H9 (cell line): ENCODE results near the gene DNAH1. TPM values are rescaled to one million over a fixed set of nuclear protein-coding genes. Genes with fewer than 3 reads are reported as not detected.

ENCODE experiments used
- DNase-seq: peaks from one replicate; pipeline ENCODE4 v3.0.0-alpha.2; 2017
- H2AFZ ChIP-seq: one replicate; pipeline ENCODE4 v1.6.1; 2013; ENCODE audit warnings: mild to moderate bottlenecking, low read length, control low read depth, moderate library complexity
- H2AK5ac ChIP-seq: 2 replicates; pipeline ENCODE4 v1.6.1; 2013; ENCODE audit warnings: low read length, control low read depth, mixed read lengths; ENCODE audit not compliant: insufficient read length
- H2BK120ac ChIP-seq: one replicate; pipeline ENCODE4 v1.6.1; 2013; ENCODE audit warnings: low read depth, mild to moderate bottlenecking, low read length, control low read depth, inconsistent platforms; ENCODE audit not compliant: poor library complexity, severe bottlenecking
- H2BK12ac ChIP-seq: 2 replicates; pipeline ENCODE4 v1.6.1; 2013; ENCODE audit warnings: low read length, control low read depth, mixed read lengths, low read depth; ENCODE audit not compliant: insufficient read length
- H2BK15ac ChIP-seq: 2 replicates; pipeline ENCODE4 v1.6.1; 2013; ENCODE audit warnings: low read depth, low read length, control low read depth
- H2BK20ac ChIP-seq: one replicate; pipeline ENCODE4 v1.6.1; 2013; ENCODE audit warnings: low read depth, mild to moderate bottlenecking, low read length, control low read depth, inconsistent platforms; ENCODE audit not compliant: poor library complexity, severe bottlenecking
- H2BK5ac ChIP-seq: 2 replicates; pipeline ENCODE4 v1.6.1; 2013; ENCODE audit warnings: low read length, control low read depth, mixed read lengths; ENCODE audit not compliant: insufficient read length
- H3K14ac ChIP-seq: 2 replicates; pipeline ENCODE4 v1.6.1; 2013; ENCODE audit warnings: low read length, control low read depth; ENCODE audit not compliant: insufficient read depth
- H3K18ac ChIP-seq: 2 replicates; pipeline ENCODE4 v1.6.1; 2013; ENCODE audit warnings: low read depth, mild to moderate bottlenecking, mixed read lengths, low read length, control low read depth; ENCODE audit not compliant: insufficient read length
- H3K23ac ChIP-seq: 2 replicates; pipeline ENCODE4 v1.6.1; 2013; ENCODE audit warnings: low read length, control low read depth, mixed read lengths, low read depth; ENCODE audit not compliant: insufficient read length
- H3K23me2 ChIP-seq: 2 replicates; pipeline ENCODE4 v1.6.1; 2013; ENCODE audit warnings: low read depth, mild to moderate bottlenecking, mixed read lengths, low read length, control low read depth; ENCODE audit not compliant: insufficient read length, poor library complexity, severe bottlenecking
- H3K27ac ChIP-seq: 2 replicates; pipeline ENCODE4 v1.5.1; 2013; ENCODE audit warnings: low read length, control low read depth, mixed read lengths, low read depth; ENCODE audit not compliant: insufficient read length
- H3K27me3 ChIP-seq: 2 replicates; pipeline ENCODE4 v1.6.1; 2013; ENCODE audit warnings: low read length, control low read depth, inconsistent platforms; ENCODE audit not compliant: insufficient read depth
- H3K4ac ChIP-seq: 2 replicates; pipeline ENCODE4 v1.6.1; 2013; ENCODE audit warnings: low read depth, mild to moderate bottlenecking, control low read depth, inconsistent platforms, low read length, moderate library complexity
- H3K4me1 ChIP-seq: 2 replicates; pipeline ENCODE4 v1.6.1; 2013; ENCODE audit warnings: low read length, control low read depth, inconsistent platforms; ENCODE audit not compliant: insufficient read depth
- H3K4me2 ChIP-seq: 2 replicates; pipeline ENCODE4 v1.6.1; 2013; ENCODE audit warnings: low read length, control low read depth, mixed read lengths; ENCODE audit not compliant: insufficient read length, insufficient read depth
- H3K56ac ChIP-seq: 2 replicates; pipeline ENCODE4 v1.6.1; 2013; ENCODE audit warnings: low read depth, mild to moderate bottlenecking, mixed read lengths, low read length, control low read depth; ENCODE audit not compliant: insufficient read length
- H3K79me1 ChIP-seq: 2 replicates; pipeline ENCODE4 v1.6.1; 2013; ENCODE audit warnings: low read depth, mild to moderate bottlenecking, moderate library complexity, low read length, control low read depth, inconsistent platforms; ENCODE audit not compliant: insufficient read depth, poor library complexity, severe bottlenecking
- H3K79me2 ChIP-seq: 2 replicates; pipeline ENCODE4 v1.6.1; 2013; ENCODE audit warnings: low read length, control low read depth, inconsistent platforms; ENCODE audit not compliant: insufficient read depth
- H3K9ac ChIP-seq: 2 replicates; pipeline ENCODE4 v1.6.1; 2013; ENCODE audit warnings: low read length, control low read depth, mixed read lengths; ENCODE audit not compliant: insufficient read length; ENCODE audit errors: extremely low read depth
- H3K9me3 ChIP-seq: one replicate; pipeline ENCODE4 v1.6.1; 2013; ENCODE audit warnings: low read depth, low read length, inconsistent platforms; ENCODE audit not compliant: control insufficient read depth
- H3T11ph ChIP-seq: one replicate; pipeline ENCODE4 v1.6.1; 2013; ENCODE audit warnings: mild to moderate bottlenecking, low read length, control low read depth, inconsistent platforms
- H4K20me1 ChIP-seq: one replicate; pipeline ENCODE4 v1.6.1; 2013; ENCODE audit not compliant: control insufficient read depth, insufficient read length, insufficient read depth
- H4K5ac ChIP-seq: 2 replicates; pipeline ENCODE4 v1.6.1; 2013; ENCODE audit warnings: low read depth, mild to moderate bottlenecking, mixed read lengths, low read length, control low read depth; ENCODE audit not compliant: insufficient read length
- H4K8ac ChIP-seq: replicated peaks from 2 replicates; pipeline ENCODE4 v1.6.1; 2013; ENCODE audit warnings: low read length, control low read depth, mixed read lengths, low read depth; ENCODE audit not compliant: insufficient read length
- H4K91ac ChIP-seq: 2 replicates; pipeline ENCODE4 v1.6.1; 2013; ENCODE audit warnings: low read depth, mild to moderate bottlenecking, moderate library complexity, mixed read lengths, low read length, control low read depth; ENCODE audit not compliant: insufficient read length
- H3K27ac Mint-ChIP-seq, 3 experiments: 2 replicates in 2 of 3; 3 replicates in 1 of 3; pipeline ENCODE4 v1.8.0; 2020 to 2021; ENCODE audit warnings: mixed read lengths in 3 of 3, mild to moderate bottlenecking in 1 of 3, moderate library complexity in 1 of 3
- H3K27me3 Mint-ChIP-seq: 2 replicates; pipeline ENCODE4 v1.8.0; 2021; ENCODE audit warnings: low read depth, mild to moderate bottlenecking, moderate library complexity, mixed read lengths
- H3K36me3 Mint-ChIP-seq, 3 experiments: 2 replicates in 2 of 3; 3 replicates in 1 of 3; pipeline ENCODE4 v1.8.0; 2020 to 2021; ENCODE audit warnings: low read depth in 3 of 3, mixed read lengths in 3 of 3; ENCODE audit not compliant: insufficient read depth in 1 of 3
- H3K4me1 Mint-ChIP-seq, 2 experiments: 2 replicates each; pipeline ENCODE4 v1.8.0; 2020; ENCODE audit warnings: mixed read lengths in 2 of 2
- H3K4me3 Mint-ChIP-seq, 2 experiments: 2 replicates in 1 of 2; 3 replicates in 1 of 2; pipeline ENCODE4 v1.8.0; 2020 to 2021; ENCODE audit warnings: mild to moderate bottlenecking in 2 of 2, mixed read lengths in 2 of 2, moderate library complexity in 1 of 2
- H3K9me3 Mint-ChIP-seq, 2 experiments: 2 replicates in 1 of 2; 3 replicates in 1 of 2; pipeline ENCODE4 v1.8.0; 2020; ENCODE audit warnings: mild to moderate bottlenecking in 2 of 2, mixed read lengths in 2 of 2, moderate library complexity in 1 of 2
- CTCF ChIP-seq: fragments of 200-600 bp; sonication (generic); conservative IDR thresholded peaks from 3 replicates; pipeline ENCODE4 v1.8.0; 2021; ENCODE audit warnings: antibody characterized with exemption, mild to moderate bottlenecking
- WGBS: extraction: QIAGEN DNeasy Blood & Tissue Kit; methylation state at CpG from one replicate; pipeline ENCODE4 v1.1.7; 2013; ENCODE audit warnings: missing lambda C conversion rate, low lambda C conversion rate, mixed read lengths; ENCODE audit not compliant: insufficient read length; ENCODE audit errors: extremely low coverage; 5-methylcytosine and 5-hydroxymethylcytosine counted together
- total RNA-seq: library from RNA; stranded (reverse); gene quantifications from 2 replicates; pipeline ENCODE4 v1.2.1, GENCODE V29; 2021

Gene DNAH1
- total RNA-seq, 1 experiment from 2014 or later: 2.0 TPM

DNA sequence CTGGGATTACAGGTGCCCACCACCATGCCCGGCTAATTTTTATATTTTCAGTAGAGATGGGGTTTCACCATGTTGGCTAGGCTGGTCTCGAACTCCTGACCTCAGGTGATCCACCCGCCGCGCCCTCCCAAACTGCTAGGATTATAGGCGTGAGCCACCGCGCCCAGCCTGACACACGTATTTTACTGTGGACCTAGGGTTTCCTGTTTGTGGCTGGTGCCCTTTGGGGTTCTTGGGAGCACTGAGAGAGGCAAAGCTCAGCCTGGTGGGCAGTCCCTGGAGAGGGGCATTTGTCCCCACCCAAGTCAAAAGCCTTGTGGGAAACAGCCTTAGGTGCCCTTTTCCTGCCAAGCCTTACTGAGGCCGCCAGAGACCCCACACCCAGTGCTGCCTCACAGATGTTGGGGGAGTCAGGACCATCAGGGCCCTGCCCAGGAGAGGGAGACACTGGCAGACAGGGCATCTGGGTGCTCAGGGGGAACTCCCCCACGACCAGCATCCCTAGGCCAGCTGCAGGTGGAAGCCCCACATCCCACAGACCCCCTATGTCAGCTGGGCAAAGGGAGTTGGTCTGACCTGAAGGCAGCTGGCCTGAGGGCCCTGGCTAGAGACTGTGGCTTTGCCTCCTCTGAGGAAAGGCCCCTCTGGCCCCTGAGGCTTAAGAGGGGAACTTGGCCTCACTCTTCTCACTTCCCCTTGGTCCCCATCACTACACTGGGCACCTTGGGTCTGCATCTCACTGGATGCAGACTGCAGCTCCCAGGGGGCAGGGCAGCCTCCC is 35.1 kb downstream of the DNAH1 start:
- no CpG with 5 or more reads among the region's 11 CpGs for WGBS
- H3K27ac Mint-ChIP-seq: no peak overlapping the region
- DNase-seq: no peak
- Histone ChIP-seq H4K5ac (no peak overlapping the region), H2AK5ac (no peak overlapping the region), H2BK20ac (no peak overlapping the region), H3K27me3 (no peaks in the 10 kb centered on the region), H3K4me2 (no peak overlapping the region), H4K20me1 (no peaks in the 10 kb centered on the region), H2BK12ac (no peak overlapping the region), H2BK5ac (no peak overlapping the region), H2AFZ (no peak overlapping the region), H3K4ac (no peak overlapping the region), H4K91ac (no peak overlapping the region), H3K27ac (no peak overlapping the region), H3K9ac (no peak overlapping the region), H3K79me2 (no peaks in the 10 kb centered on the region), H3K23ac (no peak overlapping the region), H3K79me1 (no peaks in the 10 kb centered on the region), H4K8ac (no peak overlapping the region), H3K23me2 (no peaks in the 10 kb centered on the region), H2BK120ac (no peak overlapping the region), H3K56ac (no peak overlapping the region), H2BK15ac (no peak overlapping the region), H3T11ph (no peak overlapping the region), H3K14ac (no peak overlapping the region), H3K18ac (no peak overlapping the region), H3K9me3 (no peaks in the 10 kb centered on the region), H3K4me1 (no peaks in the 10 kb centered on the region)
- H3K27me3 Mint-ChIP-seq: peaks cover 2% of the 10 kb centered on the region; the same call in 1 of the 2 replicates
- no peak overlapping the region for H3K4me3 Mint-ChIP-seq
- no peaks in the 10 kb centered on the region for H3K9me3 Mint-ChIP-seq
- no peaks in the 10 kb centered on the region for H3K36me3 Mint-ChIP-seq
- TF ChIP-seq CTCF: no peak
- H3K4me1 Mint-ChIP-seq: no peaks in the 10 kb centered on the region
